Liver (tissue), 3 donors: ENCODE results near the gene NBEAL1.

Source experiments
- CTCF ChIP-seq: fragments of 150-350 bp; IDR thresholded peaks from 2 replicates; pipeline ENCODE4 v1.5.1; 2017; ENCODE audit warnings: improper control_type of control experiment, low read depth, low read length; ENCODE audit not compliant: missing input control
- FOXA1 ChIP-seq: IDR thresholded peaks from 2 replicates; pipeline ENCODE4 v1.6.1; 2016; ENCODE audit warnings: antibody characterized with exemption
- GABPA ChIP-seq, 2 donors: IDR thresholded peaks in 1 of 2; conservative IDR thresholded peaks in 1 of 2; 2 replicates each; pipeline ENCODE4 v1.6.1; 2016; ENCODE audit warnings: antibody characterized with exemption in 2 of 2, mild to moderate bottlenecking in 1 of 2, moderate library complexity in 1 of 2
- JUND ChIP-seq, 2 donors: IDR thresholded peaks; 2 replicates each; pipeline ENCODE4 v1.6.1; 2016; ENCODE audit warnings: antibody characterized with exemption in 2 of 2
- MAX ChIP-seq: IDR thresholded peaks from 2 replicates; pipeline ENCODE4 v1.6.1; 2016; ENCODE audit warnings: antibody characterized with exemption
- NR2F2 ChIP-seq: IDR thresholded peaks from 2 replicates; pipeline ENCODE4 v1.6.1; 2016; ENCODE audit warnings: antibody characterized with exemption
- RAD21 ChIP-seq, 2 donors: IDR thresholded peaks; 2 replicates each; pipeline ENCODE4 v1.6.1; 2016; ENCODE audit warnings: antibody characterized with exemption in 2 of 2, mild to moderate bottlenecking in 2 of 2
- REST ChIP-seq: IDR thresholded peaks from 2 replicates; pipeline ENCODE4 v1.6.1; 2016; ENCODE audit warnings: antibody characterized with exemption, mild to moderate bottlenecking
- SP1 ChIP-seq: IDR thresholded peaks from 2 replicates; pipeline ENCODE4 v1.6.1; 2018; ENCODE audit warnings: antibody characterized with exemption, mild to moderate bottlenecking
- TAF1 ChIP-seq: conservative IDR thresholded peaks from 2 replicates; pipeline ENCODE4 v1.6.1; 2016; ENCODE audit warnings: antibody characterized with exemption, mild to moderate bottlenecking
- donor health status: healthy.
- donor health status: healthy.

DNA sequence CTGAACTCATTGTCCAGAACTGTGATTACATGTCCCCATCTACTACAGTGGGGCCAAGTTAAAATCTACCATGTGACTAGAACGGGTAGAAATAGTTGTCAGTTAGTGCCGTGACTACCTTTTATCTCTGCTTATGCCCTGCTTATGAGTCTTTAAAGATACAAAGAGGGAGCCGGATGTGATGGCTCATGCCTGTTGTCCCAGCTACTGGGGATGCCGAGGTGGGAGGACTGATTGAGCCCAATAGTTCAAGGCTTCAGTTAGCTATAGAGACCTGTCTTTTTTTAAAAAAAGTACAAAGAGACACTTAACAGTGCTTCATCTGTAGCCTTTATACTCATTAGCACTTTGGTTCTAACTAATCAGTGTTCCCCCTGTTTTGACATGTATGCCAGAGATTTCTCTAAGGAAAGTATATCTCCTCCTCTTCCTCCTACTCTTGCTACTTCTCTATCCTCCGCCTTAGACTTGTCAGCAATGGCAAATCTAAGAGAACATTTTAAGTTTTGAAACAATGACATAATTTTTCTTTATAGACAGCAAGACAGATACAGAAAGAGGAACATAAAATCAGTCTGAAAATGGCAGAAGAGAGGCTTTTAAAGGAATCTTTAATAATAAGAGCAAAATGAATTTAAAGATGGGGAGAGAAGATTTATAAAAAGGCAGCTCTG lies 45.0 kb downstream of the NBEAL1 start:
- TF ChIP-seq CTCF, result no peak
- TF ChIP-seq TAF1, result no peak
- no peak for TF ChIP-seq NR2F2
- no peak for TF ChIP-seq GABPA (IDR thresholded peaks at IDR 0.05 in 1 of 2, conservative IDR thresholded peaks at IDR 0.05 in 1 of 2)
- TF ChIP-seq RAD21 (IDR thresholded peaks at IDR 0.05), result no peak
- TF ChIP-seq MAX, result no peak
- TF ChIP-seq REST, result no peak
- no peak for TF ChIP-seq JUND (IDR thresholded peaks at IDR 0.05)
- no peak for TF ChIP-seq SP1
- TF ChIP-seq FOXA1, result no peak
